Smooth muscle cell (in vitro differentiated cells): ENCODE measurements around the gene RFPL4A. TPM values are rescaled to one million over a fixed set of nuclear protein-coding genes. Genes with fewer than 3 reads are reported as not detected.
"Not testable (repeated sequence)": the region's sequence is repeated elsewhere in the genome, so short reads cannot be mapped to it uniquely, and the experiment has no call there.

ENCODE experiments used
- DNase-seq: peaks from one replicate; lab custom pipeline; 2025; ENCODE audit not compliant: unreplicated experiment; lab: John Stamatoyannopoulos, UW
- H2AFZ ChIP-seq: fragments of 200-600 bp; sonication (generic); 2 replicates; pipeline ENCODE4 v1.6.0; 2016; ENCODE audit warnings: antibody characterized with exemption, low read depth, mild to moderate bottlenecking
- H3F3A ChIP-seq: fragments of 200-600 bp; sonication (generic); 2 replicates; pipeline ENCODE4 v1.6.0; 2017; ENCODE audit warnings: antibody characterized with exemption, low read depth
- H3K27ac ChIP-seq: fragments of 200-600 bp; sonication (generic); 2 replicates; pipeline ENCODE4 v1.5.1; 2016; ENCODE audit warnings: low read depth, mild to moderate bottlenecking
- H3K27me3 ChIP-seq: fragments of 200-600 bp; sonication (generic); 2 replicates; pipeline ENCODE4 v1.6.1; 2016; ENCODE audit warnings: low read depth, mild to moderate bottlenecking
- H3K36me3 ChIP-seq: fragments of 200-600 bp; sonication (generic); 2 replicates; pipeline ENCODE4 v1.5.1; 2016; ENCODE audit warnings: low read depth
- H3K4me1 ChIP-seq: fragments of 200-600 bp; sonication (generic); 2 replicates; pipeline ENCODE4 v1.5.1; 2016; ENCODE audit warnings: low read depth
- H3K4me2 ChIP-seq: fragments of 200-600 bp; sonication (generic); 2 replicates; pipeline ENCODE4 v1.6.0; 2016; ENCODE audit warnings: mild to moderate bottlenecking
- H3K4me3 ChIP-seq: fragments of 200-600 bp; sonication (generic); 2 replicates; pipeline ENCODE4 v1.5.1; 2016; ENCODE audit warnings: mild to moderate bottlenecking
- H3K79me2 ChIP-seq: fragments of 200-600 bp; sonication (generic); 2 replicates; pipeline ENCODE4 v1.6.0; 2016; ENCODE audit warnings: low read depth, mild to moderate bottlenecking
- H3K9ac ChIP-seq: fragments of 200-600 bp; sonication (generic); 2 replicates; pipeline ENCODE4 v1.6.0; 2016; ENCODE audit warnings: low read depth
- H3K9me3 ChIP-seq: fragments of 200-600 bp; sonication (generic); replicated peaks from 2 replicates; pipeline ENCODE4 v1.5.1; 2016; ENCODE audit warnings: low read depth
- H4K20me1 ChIP-seq: fragments of 200-600 bp; sonication (generic); 2 replicates; pipeline ENCODE4 v1.6.0; 2016; ENCODE audit warnings: low read depth
- CTCF ChIP-seq: fragments of 200-600 bp; sonication (generic); IDR thresholded peaks from 2 replicates; pipeline ENCODE4 v1.5.1; 2017; ENCODE audit warnings: borderline replicate concordance, mild to moderate bottlenecking, antibody characterized with exemption; ENCODE audit not compliant: insufficient read depth, poor library complexity, severe bottlenecking
- WGBS: methylation state at CpG from one replicate; pipeline ENCODE4 v1.1.7; 2016; ENCODE audit warnings: low lambda C conversion rate; 5-methylcytosine and 5-hydroxymethylcytosine counted together
- polyA plus RNA-seq: library from polyadenylated mRNA; unstranded; fragments of >200 nt; fragmentation: Nextera tagmentation; extraction: Ambion mirVana; gene quantifications from 2 replicates; pipeline ENCODE4 v1.2.1, GENCODE V29; 2016
- total RNA-seq: library from RNA; depleted of rRNA; stranded (reverse); fragments of >200 nt; gene quantifications from 2 replicates; pipeline ENCODE4 v1.2.3, GENCODE V29; 2014

RFPL4A gene
- total and polyA plus RNA-seq, 2 experiments from 2014 or later, result not detected

- Histone ChIP-seq H3K27me3 (no peaks in the 10 kb centered on the region), H3K36me3 (no peaks in the 10 kb centered on the region), H2AFZ (no peak overlapping the region), H3K27ac (no peak overlapping the region), H3K9me3 (peaks cover 9% of the 10 kb centered on the region), H3K4me3 (no peak overlapping the region), H3K4me2 (no peak overlapping the region), H4K20me1 (no peaks in the 10 kb centered on the region), H3K4me1 (no peaks in the 10 kb centered on the region), H3K79me2 (no peaks in the 10 kb centered on the region), H3K9ac (no peak overlapping the region), H3F3A (no peaks in the 10 kb centered on the region)
- no peak for TF ChIP-seq CTCF
- 75% methylated on average over 8 of the region's 8 CpGs for WGBS
- DNase-seq, result no peak
These were observed 35.4 kb upstream of the RFPL4A start for GRCh38 chr19:55723491-55723890.

GRCh38 chr19:55730378-55730777, 28.5 kb upstream of the RFPL4A start:
- H3K9ac ChIP-seq, H3K4me2 ChIP-seq, H3K27me3 ChIP-seq, H3K9me3 ChIP-seq, H2AFZ ChIP-seq, H4K20me1 ChIP-seq, DNase-seq, H3F3A ChIP-seq, H3K27ac ChIP-seq, H3K4me3 ChIP-seq, H3K36me3 ChIP-seq, H3K79me2 ChIP-seq, H3K4me1 ChIP-seq: not testable (repeated sequence)
- WGBS, result 56% methylated on average over 2 of the region's 2 CpGs

- DNase-seq, result no peak
- no peak within 1 kb of the TSS for H3K4me2 ChIP-seq
- H3F3A ChIP-seq, result no peaks in the 10 kb centered on the region
- no peak within 1 kb of the TSS for H3K4me3 ChIP-seq
- H3K9ac ChIP-seq, result no peak within 1 kb of the TSS
- H2AFZ ChIP-seq, result no peak within 1 kb of the TSS
- no peak for TF ChIP-seq CTCF
- peaks cover 8% of the 10 kb centered on the region for H3K9me3 ChIP-seq
- no peaks in the 10 kb centered on the region for H3K4me1 ChIP-seq
- no peaks in the 10 kb centered on the region for H3K27me3 ChIP-seq
- H3K27ac ChIP-seq, result no peak within 1 kb of the TSS
- H3K79me2 ChIP-seq, result no peaks in the 10 kb centered on the region
- no peaks in the 10 kb centered on the region for H4K20me1 ChIP-seq
- 71% methylated on average over 3 of the region's 3 CpGs for WGBS
- H3K36me3 ChIP-seq, result no peaks in the 10 kb centered on the region
These were observed 20.6 kb upstream of the RFPL4A start, which contains the start of gene NLRP9 for GRCh38 chr19:55738302-55738701. Gene NLRP9 (minus strand): TSS chr19:55738402. CDS start chr19:55738374, 28 bp downstream.

- no peak overlapping the region for H3K9ac ChIP-seq
- no peak overlapping the region for H2AFZ ChIP-seq
- no peaks in the 10 kb centered on the region for H3K27me3 ChIP-seq
- H3K9me3 ChIP-seq, result peaks cover 5% of the 10 kb centered on the region
- no peak overlapping the region for H3K27ac ChIP-seq
- no peak for DNase-seq
- H3K36me3 ChIP-seq, result no peaks in the 10 kb centered on the region
- no peaks in the 10 kb centered on the region for H3K4me1 ChIP-seq
- no peaks in the 10 kb centered on the region for H3F3A ChIP-seq
- no peaks in the 10 kb centered on the region for H4K20me1 ChIP-seq
- no peaks in the 10 kb centered on the region for H3K79me2 ChIP-seq
- H3K4me2 ChIP-seq, result no peak overlapping the region
- no peak overlapping the region for H3K4me3 ChIP-seq
- TF ChIP-seq CTCF, result no peak
- WGBS, result 75% methylated on average over 6 of the region's 6 CpGs
These were observed 8.2 kb upstream of the RFPL4A start for GRCh38 chr19:55750715-55751114.
